CD4-positive, alpha-beta T cell treated with Interferon gamma for 1 hour (primary cell): ENCODE data around the gene PLA1A.
"Not testable (repeated sequence)": the region's sequence is repeated elsewhere in the genome, so short reads cannot be mapped to it uniquely, and the experiment has no call there.

Source experiments
- DNase-seq: peaks from one replicate; pipeline ENCODE4 v3.0.0-alpha.2; 2020

The PLA1A gene

GRCh38 chr3:119580067-119580760 lies 17.5 kb upstream of the PLA1A start:
- DNase-seq: peak; percentile 56

GRCh38 chr3:119582178-119582577 lies 15.5 kb upstream of the PLA1A start:
- peak; percentile 30 for DNase-seq

GRCh38 chr3:119585208-119585607 lies 12.5 kb upstream of the PLA1A start:
- peak; percentile 9 for DNase-seq

GRCh38 chr3:119585856-119586570 lies 11.7 kb upstream of the PLA1A start:
- DNase-seq: no peak

GRCh38 chr3:119586733-119587172 lies 10.9 kb upstream of the PLA1A start:
- no peak for DNase-seq

- peak; percentile 54 for DNase-seq
These were observed 9.6 kb upstream of the PLA1A start for GRCh38 chr3:119588112-119588511.

GRCh38 chr3:119589102-119589773 lies 8.4 kb upstream of the PLA1A start:
- peak; percentile 55 for DNase-seq

- no peak for DNase-seq
These were observed 7.0 kb upstream of the PLA1A start for GRCh38 chr3:119590706-119591105.

- DNase-seq: no peak
These were observed 4.8 kb upstream of the PLA1A start for GRCh38 chr3:119592861-119593260.

GRCh38 chr3:119594066-119594465 lies 3.6 kb upstream of the PLA1A start:
- no peak for DNase-seq

GRCh38 chr3:119594929-119595328 lies 2.8 kb upstream of the PLA1A start:
- not testable (repeated sequence) for DNase-seq

GRCh38 chr3:119595639-119596334 lies 1.9 kb upstream of the PLA1A start:
- DNase-seq: no peak

- no peak for DNase-seq
These were observed 1.3 kb upstream of the PLA1A start for GRCh38 chr3:119596398-119596797.

- DNase-seq: no peak
These were observed 869 bp downstream of the PLA1A start for GRCh38 chr3:119598410-119599098.

GRCh38 chr3:119599558-119600174 lies 2.0 kb downstream of the PLA1A start:
- no peak for DNase-seq

GRCh38 chr3:119600732-119601131 lies 3.0 kb downstream of the PLA1A start:
- peak; percentile 20 for DNase-seq

GRCh38 chr3:119601154-119601553 lies 3.5 kb downstream of the PLA1A start:
- DNase-seq: no peak

GRCh38 chr3:119602676-119603075 lies 5.0 kb downstream of the PLA1A start:
- no peak for DNase-seq

- DNase-seq: no peak
These were observed 7.2 kb downstream of the PLA1A start for GRCh38 chr3:119604878-119605277.

GRCh38 chr3:119608405-119609000 lies 10.8 kb downstream of the PLA1A start:
- DNase-seq: no peak

GRCh38 chr3:119609301-119609700 lies 11.6 kb downstream of the PLA1A start:
- no peak for DNase-seq

- no peak for DNase-seq
These were observed 14.0 kb downstream of the PLA1A start for GRCh38 chr3:119611664-119612063.
